DND-41 (cell line): ENCODE data around the gene SRP68.

Experiments
- EZH2 ChIP-seq: IDR thresholded peaks from 3 replicates; pipeline ENCODE4 v1.6.1; 2012; ENCODE audit warnings: borderline replicate concordance, low read depth, mild to moderate bottlenecking, moderate library complexity, low read length, inconsistent platforms; ENCODE audit not compliant: severe bottlenecking
- TF ChIP-seq, protein P1 (sequence below): IDR thresholded peaks from 2 replicates; pipeline ENCODE4 v1.5.1; 2012; ENCODE audit warnings: borderline replicate concordance, low read length, moderate library complexity, mild to moderate bottlenecking; ENCODE audit not compliant: poor library complexity, severe bottlenecking; ENCODE audit errors: extremely low read depth

- TF ChIP-seq, protein P1, sequence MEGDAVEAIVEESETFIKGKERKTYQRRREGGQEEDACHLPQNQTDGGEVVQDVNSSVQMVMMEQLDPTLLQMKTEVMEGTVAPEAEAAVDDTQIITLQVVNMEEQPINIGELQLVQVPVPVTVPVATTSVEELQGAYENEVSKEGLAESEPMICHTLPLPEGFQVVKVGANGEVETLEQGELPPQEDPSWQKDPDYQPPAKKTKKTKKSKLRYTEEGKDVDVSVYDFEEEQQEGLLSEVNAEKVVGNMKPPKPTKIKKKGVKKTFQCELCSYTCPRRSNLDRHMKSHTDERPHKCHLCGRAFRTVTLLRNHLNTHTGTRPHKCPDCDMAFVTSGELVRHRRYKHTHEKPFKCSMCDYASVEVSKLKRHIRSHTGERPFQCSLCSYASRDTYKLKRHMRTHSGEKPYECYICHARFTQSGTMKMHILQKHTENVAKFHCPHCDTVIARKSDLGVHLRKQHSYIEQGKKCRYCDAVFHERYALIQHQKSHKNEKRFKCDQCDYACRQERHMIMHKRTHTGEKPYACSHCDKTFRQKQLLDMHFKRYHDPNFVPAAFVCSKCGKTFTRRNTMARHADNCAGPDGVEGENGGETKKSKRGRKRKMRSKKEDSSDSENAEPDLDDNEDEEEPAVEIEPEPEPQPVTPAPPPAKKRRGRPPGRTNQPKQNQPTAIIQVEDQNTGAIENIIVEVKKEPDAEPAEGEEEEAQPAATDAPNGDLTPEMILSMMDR = no peak
- no peak for TF ChIP-seq EZH2
These were observed 53.5 kb downstream of the SRP68 start for GRCh38 chr17:76018801-76019200.
